Measurements from ENCODE around the gene RAB44.

Gene RAB44

GRCh38 chr6:36743538-36744303 is 46.1 kb downstream of the RAB44 start:
- H4K20me1 ChIP-seq (ENCODE audit: insufficient read depth, low read length) = no peaks in the 10 kb centered on the region
- H2AFZ ChIP-seq (ENCODE audit: low read length) = no peak overlapping the region
- no peaks in the 10 kb centered on the region for H3K79me2 ChIP-seq (ENCODE audit: insufficient read depth, low read length)
- H3K27me3 ChIP-seq (ENCODE audit: insufficient read depth, low read length) = no peaks in the 10 kb centered on the region
- H3K4me3 ChIP-seq (ENCODE audit: low read depth, low read length, poor library complexity, severe bottlenecking) = no peak overlapping the region
- H3K9me2 ChIP-seq (ENCODE audit: low read depth, low read length) = no peaks in the 10 kb centered on the region
- H3K4me2 ChIP-seq (ENCODE audit: low read length) = no peak overlapping the region
- H3K9me3 ChIP-seq (ENCODE audit: low read length) = no peaks in the 10 kb centered on the region
- H3K36me3 ChIP-seq (ENCODE audit: insufficient read depth, low read length) = peaks cover 11% of the 10 kb centered on the region
- H3K27ac ChIP-seq (ENCODE audit: low read depth, low read length, poor library complexity, severe bottlenecking) = no peak overlapping the region
- H3K9ac ChIP-seq (ENCODE audit: low read length) = no peak overlapping the region
- TF ChIP-seq EZH2 (IDR thresholded peaks at IDR 0.05; ENCODE audit: borderline replicate concordance, low read length) (no peak), CTCF (IDR thresholded peaks at IDR 0.05; ENCODE audit: low read length) (no peak)
- H3F3A ChIP-seq (ENCODE audit: insufficient read depth, low read length) = no peaks in the 10 kb centered on the region
- peaks cover 7% of the 10 kb centered on the region for H3K4me1 ChIP-seq (ENCODE audit: insufficient read depth, low read length, severe bottlenecking)

- no peaks in the 10 kb centered on the region for H4K20me1 ChIP-seq (ENCODE audit: insufficient read depth, low read length)
- H3K79me2 ChIP-seq (ENCODE audit: insufficient read depth, low read length) = no peaks in the 10 kb centered on the region
- H2AFZ ChIP-seq (ENCODE audit: low read length) = no peak overlapping the region
- H3K4me2 ChIP-seq (ENCODE audit: low read length) = no peak overlapping the region
- no peak overlapping the region for H3K4me3 ChIP-seq (ENCODE audit: low read depth, low read length, poor library complexity, severe bottlenecking)
- H3F3A ChIP-seq (ENCODE audit: insufficient read depth, low read length) = no peaks in the 10 kb centered on the region
- H3K36me3 ChIP-seq (ENCODE audit: insufficient read depth, low read length) = peaks cover 17% of the 10 kb centered on the region
- peaks cover 7% of the 10 kb centered on the region for H3K4me1 ChIP-seq (ENCODE audit: insufficient read depth, low read length, severe bottlenecking)
- no peak overlapping the region for H3K27ac ChIP-seq (ENCODE audit: low read depth, low read length, poor library complexity, severe bottlenecking)
- no peaks in the 10 kb centered on the region for H3K9me3 ChIP-seq (ENCODE audit: low read length)
- no peak overlapping the region for H3K9ac ChIP-seq (ENCODE audit: low read length)
- no peaks in the 10 kb centered on the region for H3K27me3 ChIP-seq (ENCODE audit: insufficient read depth, low read length)
- H3K9me2 ChIP-seq (ENCODE audit: low read depth, low read length) = no peaks in the 10 kb centered on the region
- TF ChIP-seq EZH2 (IDR thresholded peaks at IDR 0.05; ENCODE audit: borderline replicate concordance, low read length) (no peak), CTCF (IDR thresholded peaks at IDR 0.05; ENCODE audit: low read length) (no peak)
Measured at GRCh38 chr6:36744304-36744673, 46.7 kb downstream of the RAB44 start.

- no peaks in the 10 kb centered on the region for H3K9me2 ChIP-seq (ENCODE audit: low read depth, low read length)
- H4K20me1 ChIP-seq (ENCODE audit: insufficient read depth, low read length) = no peaks in the 10 kb centered on the region
- H3K4me1 ChIP-seq (ENCODE audit: insufficient read depth, low read length, severe bottlenecking) = peaks cover 7% of the 10 kb centered on the region
- no peak overlapping the region for H2AFZ ChIP-seq (ENCODE audit: low read length)
- no peak overlapping the region for H3K4me2 ChIP-seq (ENCODE audit: low read length)
- no peaks in the 10 kb centered on the region for H3K9me3 ChIP-seq (ENCODE audit: low read length)
- H3K9ac ChIP-seq (ENCODE audit: low read length) = no peak overlapping the region
- no peaks in the 10 kb centered on the region for H3K79me2 ChIP-seq (ENCODE audit: insufficient read depth, low read length)
- H3K4me3 ChIP-seq (ENCODE audit: low read depth, low read length, poor library complexity, severe bottlenecking) = no peak overlapping the region
- H3K36me3 ChIP-seq (ENCODE audit: insufficient read depth, low read length) = peaks cover 27% of the 10 kb centered on the region
- no peak overlapping the region for H3K27ac ChIP-seq (ENCODE audit: low read depth, low read length, poor library complexity, severe bottlenecking)
- no peaks in the 10 kb centered on the region for H3K27me3 ChIP-seq (ENCODE audit: insufficient read depth, low read length)
- TF ChIP-seq CTCF (IDR thresholded peaks at IDR 0.05; ENCODE audit: low read length) = no peak
- no peak for TF ChIP-seq EZH2 (IDR thresholded peaks at IDR 0.05; ENCODE audit: borderline replicate concordance, low read length)
- H3F3A ChIP-seq (ENCODE audit: insufficient read depth, low read length) = no peaks in the 10 kb centered on the region
Measured at GRCh38 chr6:36745283-36745682, 47.7 kb downstream of the RAB44 start.

Measured in OCI-LY1 (cell line).